Kidney (tissue), 14 donors: ENCODE measurements around the gene CARNS1. TPM values are rescaled to one million over a fixed set of nuclear protein-coding genes. Genes with fewer than 3 reads are reported as not detected.

Experiments used
- DNase-seq, 5 donors: peaks; one replicate each; pipeline ENCODE4 v3.0.0-alpha.2; 2013 to 2020
- FAIRE-seq: peaks from 2 replicates; lab custom pipeline; 2012; peaks lifted over from hg19 to GRCh38; lab: Jason Lieb, UNC
- H3K27ac ChIP-seq, 2 donors: one replicate each; pipeline ENCODE4 v1.7.0; 2013; ENCODE audit warnings: low read depth in 2 of 2, low read length in 2 of 2, inconsistent platforms in 1 of 2
- H3K27me3 ChIP-seq: one replicate; pipeline ENCODE4 v1.7.1; 2013; ENCODE audit warnings: low read length, inconsistent platforms; ENCODE audit not compliant: control insufficient read depth, insufficient read depth
- H3K36me3 ChIP-seq, 3 donors: one replicate each; pipeline versions ENCODE4 v1.7.0 to v1.7.1; 2013; ENCODE audit warnings: low read length in 3 of 3, control low read depth in 1 of 3, inconsistent platforms in 1 of 3; ENCODE audit not compliant: insufficient read depth in 3 of 3, control insufficient read depth in 2 of 3
- H3K4me1 ChIP-seq, 3 donors: one replicate each; pipeline versions ENCODE4 v1.7.0 to v1.7.1; 2013; ENCODE audit warnings: low read length in 3 of 3, inconsistent platforms in 1 of 3, low read depth in 1 of 3; ENCODE audit not compliant: control insufficient read depth in 2 of 3, insufficient read depth in 2 of 3
- H3K4me3 ChIP-seq, 3 donors: one replicate each; pipeline versions ENCODE4 v1.7.0 to v1.8.1; 2013; ENCODE audit warnings: low read length in 3 of 3, control low read depth in 1 of 3, inconsistent platforms in 1 of 3
- H3K9ac ChIP-seq, 3 donors: one replicate each; pipeline versions ENCODE4 v1.7.0 to v1.7.1; 2013; ENCODE audit warnings: low read length in 3 of 3, control low read depth in 1 of 3, inconsistent platforms in 1 of 3
- H3K9me3 ChIP-seq, 3 donors: one replicate each; pipeline versions ENCODE4 v1.7.0 to v1.7.1; 2013; ENCODE audit warnings: low read length in 3 of 3, control low read depth in 1 of 3, inconsistent platforms in 1 of 3; ENCODE audit not compliant: control insufficient read depth in 2 of 3, insufficient read depth in 1 of 3
- CTCF ChIP-seq: IDR thresholded peaks from 3 replicates; pipeline ENCODE4 v1.5.1; 2012; ENCODE audit warnings: mild to moderate bottlenecking, moderate library complexity, borderline replicate concordance; ENCODE audit not compliant: insufficient read depth; ENCODE audit errors: extremely low read depth
- intact Hi-C: fragments of 100-400 bp; cut with DNase I; formaldehyde crosslinking; loops from one replicate; pipeline ENCODE4 v1.11.1; 2022
- polyA plus RNA-seq: library from polyadenylated mRNA; stranded (reverse); fragments of 350-450 nt; fragmentation: Illumina TruSeq; extraction: RNeasy Lipid Tissue Mini Kit (QIAGEN cat#74804); gene quantifications from one replicate; pipeline ENCODE4 v1.2.3, GENCODE V29; 2014; ENCODE audit warnings: low read depth, low replicate concordance; ENCODE audit not compliant: insufficient read depth
- total RNA-seq: library from RNA; stranded (reverse); fragmentation: NEBNext Ultra II Directional; extraction: Animal tissue kit (Norgen Biotek cat#: 25700); gene quantifications from one replicate; pipeline ENCODE4 v1.2.1, GENCODE V29; 2021
- donor health status: control.
- donor health status: control.
- donor health status: control.
- donor health status: control.
- donor health status: control.
- donor health status: DM: yes; HTN: yes; CAD: no.
- donor health status: Normal renal cell carcinoma (clear cell type).

The CARNS1 gene
- total and polyA plus RNA-seq, 2 donors from 2014 or later, result 0.80 to 1.7 TPM

- Histone ChIP-seq H3K4me1 (peaks cover 0 to 26% (median 11%) of the 10 kb centered on the region in 3 donors), H3K9ac (no peak overlapping the region), H3K27me3 (no peaks in the 10 kb centered on the region), H3K36me3 (no peaks in the 10 kb centered on the region), H3K4me3 (no peak overlapping the region), H3K9me3 (no peaks in the 10 kb centered on the region), H3K27ac (no peak overlapping the region)
- DNase-seq (peak in 1 of 5 donors; percentile 80), FAIRE-seq (no peak)
- no peak for TF ChIP-seq CTCF
- intact Hi-C loops, result no loop called here
These were observed 3.2 kb downstream of the CARNS1 start for GRCh38 chr11:67418476-67419281.

GRCh38 chr11:67419325-67420049 lies 4.0 kb downstream of the CARNS1 start:
- FAIRE-seq, result no peak
- no peak overlapping the region for H3K27ac ChIP-seq
- H3K27me3 ChIP-seq, result no peaks in the 10 kb centered on the region
- intact Hi-C loops, result no loop called here
- peak overlapping the region in 1 of 3 donors; percentile 29 for H3K4me3 ChIP-seq
- H3K9ac ChIP-seq, result peak overlapping the region in 1 of 3 donors; percentile 26
- DNase-seq, result no peak
- peaks cover 0 to 26% (median 11%) of the 10 kb centered on the region in 3 donors for H3K4me1 ChIP-seq
- no peak for TF ChIP-seq CTCF
- no peaks in the 10 kb centered on the region for H3K9me3 ChIP-seq
- no peaks in the 10 kb centered on the region for H3K36me3 ChIP-seq

GRCh38 chr11:67420147-67420645 lies 4.7 kb downstream of the CARNS1 start:
- Histone ChIP-seq H3K9ac (peak overlapping the region in 2 of 3 donors; percentile 41 to 61), H3K9me3 (no peaks in the 10 kb centered on the region), H3K36me3 (no peaks in the 10 kb centered on the region), H3K27me3 (no peaks in the 10 kb centered on the region), H3K27ac (peak overlapping the region; percentile 57 to 95), H3K4me3 (peak overlapping the region in 2 of 3 donors; percentile 18 to 29), H3K4me1 (peaks cover 0 to 24% (median 11%) of the 10 kb centered on the region in 3 donors)
- DNase-seq (peak in 2 of 5 donors; percentile 82 to 84), FAIRE-seq (no peak)
- intact Hi-C loops, result no loop called here
- no peak for TF ChIP-seq CTCF
